ENCODE results near the gene MYO5C. TPM values are rescaled to one million over a fixed set of nuclear protein-coding genes. Genes with fewer than 3 reads are reported as not detected.

The MYO5C gene
- total and polyA plus RNA-seq, 2 donors (not counting 1 experiment from before 2014, with no cell fraction given) = under 0.01 to 0.07 TPM

DNA sequence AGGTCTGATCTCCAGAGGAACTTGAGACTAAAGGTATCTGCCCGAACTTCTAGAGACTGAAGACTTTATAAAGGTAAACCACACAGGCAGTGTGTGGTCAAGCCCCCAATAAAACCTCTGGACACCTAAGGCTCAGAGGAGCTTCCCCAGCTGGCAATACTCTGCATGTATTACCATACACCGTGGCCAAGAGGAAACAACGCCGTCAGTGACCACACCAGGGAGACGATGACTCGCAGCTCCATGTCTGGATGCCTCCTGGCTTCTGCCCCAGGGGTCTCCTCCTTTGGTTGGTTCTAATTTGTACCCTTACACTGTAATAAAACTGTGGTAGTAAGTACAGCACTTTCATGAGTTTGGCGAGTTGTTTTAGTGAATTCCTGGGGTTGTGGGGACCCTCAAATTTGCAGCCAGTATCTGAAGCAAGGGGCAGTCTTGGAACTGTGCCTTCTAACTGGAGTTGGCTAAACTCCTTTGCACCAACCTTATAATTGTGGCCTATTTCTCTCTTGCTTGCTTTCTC is 150.9 kb downstream of the MYO5C start:
- H3K4me3 ChIP-seq (replicated peaks in 1 of 4; ENCODE audit: control extremely low read depth in 1 of 4, insufficient read depth in 1 of 4, low read depth in 3 of 4, low read length in 4 of 4) = no peak overlapping the region
- H3K36me3 ChIP-seq (ENCODE audit: control insufficient read depth, insufficient read depth, low read length) = no peaks in the 10 kb centered on the region
- no peak overlapping the region for H3K9ac ChIP-seq (ENCODE audit: insufficient read depth, low read length)
- TF ChIP-seq, protein P1, sequence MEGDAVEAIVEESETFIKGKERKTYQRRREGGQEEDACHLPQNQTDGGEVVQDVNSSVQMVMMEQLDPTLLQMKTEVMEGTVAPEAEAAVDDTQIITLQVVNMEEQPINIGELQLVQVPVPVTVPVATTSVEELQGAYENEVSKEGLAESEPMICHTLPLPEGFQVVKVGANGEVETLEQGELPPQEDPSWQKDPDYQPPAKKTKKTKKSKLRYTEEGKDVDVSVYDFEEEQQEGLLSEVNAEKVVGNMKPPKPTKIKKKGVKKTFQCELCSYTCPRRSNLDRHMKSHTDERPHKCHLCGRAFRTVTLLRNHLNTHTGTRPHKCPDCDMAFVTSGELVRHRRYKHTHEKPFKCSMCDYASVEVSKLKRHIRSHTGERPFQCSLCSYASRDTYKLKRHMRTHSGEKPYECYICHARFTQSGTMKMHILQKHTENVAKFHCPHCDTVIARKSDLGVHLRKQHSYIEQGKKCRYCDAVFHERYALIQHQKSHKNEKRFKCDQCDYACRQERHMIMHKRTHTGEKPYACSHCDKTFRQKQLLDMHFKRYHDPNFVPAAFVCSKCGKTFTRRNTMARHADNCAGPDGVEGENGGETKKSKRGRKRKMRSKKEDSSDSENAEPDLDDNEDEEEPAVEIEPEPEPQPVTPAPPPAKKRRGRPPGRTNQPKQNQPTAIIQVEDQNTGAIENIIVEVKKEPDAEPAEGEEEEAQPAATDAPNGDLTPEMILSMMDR (conservative IDR thresholded peaks at IDR 0.05 in 1 of 2, IDR thresholded peaks at IDR 0.05 in 1 of 2; ENCODE audit: low read depth in 1 of 2, low read length in 2 of 2) = no peak
- no peak for TF ChIP-seq EZH2 (IDR thresholded peaks at IDR 0.05; ENCODE audit: low read length, missing control alignments)
- no peaks in the 10 kb centered on the region for H4K20me1 ChIP-seq (ENCODE audit: control insufficient read depth, extremely low read depth, insufficient read depth, low read length)
- H3K27me3 ChIP-seq (ENCODE audit: control insufficient read depth, insufficient read depth, low read length) = no peaks in the 10 kb centered on the region
- peak in 1 of 2 donors; percentile 80 for DNase-seq (ENCODE audit: low read depth in 2 of 2)
- H3K4me1 ChIP-seq (ENCODE audit: control insufficient read depth, extremely low read depth, insufficient read depth, low read length) = peaks cover 8% of the 10 kb centered on the region
- no peak overlapping the region for H2AFZ ChIP-seq (ENCODE audit: low read length)
- peak overlapping the region; percentile 3 for H3K27ac ChIP-seq (ENCODE audit: insufficient read depth, low read length)
- H3K9me3 ChIP-seq (ENCODE audit: control insufficient read depth, insufficient read depth, low read depth, low read length) = no peaks in the 10 kb centered on the region
- H3K4me2 ChIP-seq (ENCODE audit: extremely low read depth, insufficient read depth, low read length) = no peak overlapping the region
- H3K79me2 ChIP-seq (ENCODE audit: control insufficient read depth, insufficient read depth, low read length) = no peaks in the 10 kb centered on the region

GRCh38 chr15:52143873-52144272 is 151.7 kb downstream of the MYO5C start:
- Histone ChIP-seq H2AFZ (ENCODE audit: low read length) (no peak overlapping the region), H3K9ac (ENCODE audit: insufficient read depth, low read length) (no peak overlapping the region), H4K20me1 (ENCODE audit: control insufficient read depth, extremely low read depth, insufficient read depth, low read length) (no peaks in the 10 kb centered on the region), H3K9me3 (ENCODE audit: control insufficient read depth, insufficient read depth, low read depth, low read length) (no peaks in the 10 kb centered on the region), H3K27me3 (ENCODE audit: control insufficient read depth, insufficient read depth, low read length) (no peaks in the 10 kb centered on the region), H3K27ac (ENCODE audit: insufficient read depth, low read length) (no peak overlapping the region), H3K4me2 (ENCODE audit: extremely low read depth, insufficient read depth, low read length) (no peak overlapping the region), H3K79me2 (ENCODE audit: control insufficient read depth, insufficient read depth, low read length) (no peaks in the 10 kb centered on the region), H3K36me3 (ENCODE audit: control insufficient read depth, insufficient read depth, low read length) (no peaks in the 10 kb centered on the region), H3K4me3 (replicated peaks in 1 of 4; ENCODE audit: control extremely low read depth in 1 of 4, insufficient read depth in 1 of 4, low read depth in 3 of 4, low read length in 4 of 4) (no peak overlapping the region), H3K4me1 (ENCODE audit: control insufficient read depth, extremely low read depth, insufficient read depth, low read length) (peaks cover 11% of the 10 kb centered on the region)
- TF ChIP-seq, protein P1 (conservative IDR thresholded peaks at IDR 0.05 in 1 of 2, IDR thresholded peaks at IDR 0.05 in 1 of 2; ENCODE audit: low read depth in 1 of 2, low read length in 2 of 2) = no peak
- no peak for TF ChIP-seq EZH2 (IDR thresholded peaks at IDR 0.05; ENCODE audit: low read length, missing control alignments)
- DNase-seq (ENCODE audit: low read depth in 2 of 2) = peak; percentile 41 to 93

Other genes starting within 250 kb of the MYO5C start
- gene BCL2L10, start 183.0 kb downstream of the MYO5C start, total RNA-seq = under 0.01 and 0.17 TPM in 2 replicates
- not detected in 2 replicates for gene BCL2L10, start 183.0 kb downstream of the MYO5C start, polyA plus RNA-seq
- 40.3 and 52.2 TPM in 2 replicates for gene GNB5, start 104.4 kb downstream of the MYO5C start, total RNA-seq
- gene GNB5, start 104.4 kb downstream of the MYO5C start, polyA plus RNA-seq = 27.4 and 44.0 TPM in 2 replicates
- 24.4 and 41.9 TPM in 2 replicates for gene MYO5A, start 233.1 kb upstream of the MYO5C start, total RNA-seq
- 32.9 and 55.8 TPM in 2 replicates for gene MYO5A, start 233.1 kb upstream of the MYO5C start, polyA plus RNA-seq